H1 (cell line): ENCODE data around the gene FBXO45. TPM values are rescaled to one million over a fixed set of nuclear protein-coding genes. Genes with fewer than 3 reads are reported as not detected.

Source experiments
- KDM1A ChIP-seq: fragments of 200-600, 300-600 bp; sonication (generic); IDR thresholded peaks from 2 replicates; pipeline ENCODE4 v1.7.1; 2016; ENCODE audit warnings: mild to moderate bottlenecking, low read length, borderline replicate concordance
- KDM4A ChIP-seq: IDR thresholded peaks from one replicate; pipeline ENCODE4 v1.7.1; 2012; ENCODE audit warnings: low read depth, mild to moderate bottlenecking, moderate library complexity, low read length, inconsistent platforms; ENCODE audit not compliant: severe bottlenecking
- RAD21 ChIP-seq, 2 experiments: IDR thresholded peaks in 1 of 2; conservative IDR thresholded peaks in 1 of 2; 2 replicates each; pipeline ENCODE4 v1.6.1; 2011; ENCODE audit warnings: low read depth in 2 of 2, low read length in 2 of 2, improper control_type of control experiment in 1 of 2, inconsistent platforms in 1 of 2, mild to moderate bottlenecking in 1 of 2, moderate library complexity in 1 of 2
- RFX5 ChIP-seq: IDR thresholded peaks from 2 replicates; pipeline ENCODE4 v1.6.1; 2011; ENCODE audit warnings: low read depth, low read length, improper control_type of control experiment, borderline replicate concordance
- polyA plus RNA-seq, 7 experiments: library from polyadenylated mRNA; depleted of rRNA in 3 of 7; stranded (reverse) in 5 of 7; unstranded in 2 of 7; fragments of >200 nt in 5 of 7; fragments of 200-250 nt in 2 of 7; gene quantifications; 1 replicate in 5 of 7; 2 replicates in 1 of 7; 4 replicates in 1 of 7; pipeline versions ENCODE4 v1.2.1 to v1.2.3, GENCODE V29; 2011 to 2013; ENCODE audit warnings: missing spikeins in 2 of 7, mixed read lengths in 2 of 7
- total RNA-seq: library from RNA; stranded (reverse); fragmentation: NEBNext Ultra II Directional; extraction: Animal tissue kit (Norgen Biotek cat#: 25700); gene quantifications from 2 replicates; pipeline ENCODE4 v1.2.1, GENCODE V29; 2021

Gene FBXO45
- total and polyA plus RNA-seq, 2 of the 8 experiments (the other 6 are each of a cell fraction or from before 2014, with no cell fraction given), result 5.2 to 19.4 TPM

- TF ChIP-seq RFX5 (no peak), KDM4A (no peak), KDM1A (no peak), RAD21 (IDR thresholded peaks at IDR 0.05 in 1 of 2, conservative IDR thresholded peaks at IDR 0.05 in 1 of 2; ENCODE audit: low read depth in 2 of 2, low read length in 2 of 2) (no peak)
- TF ChIP-seq, all 59 proteins: peak for 0
These were observed 65.8 kb downstream of the FBXO45 start (continued) for GRCh38 chr3:196634224-196634623.
